ENCODE data around the gene PRPS1L1.

PRPS1L1 gene

GRCh38 chr7:18063149-18063901 is 35.7 kb upstream of the PRPS1L1 start:
- no peak for TF ChIP-seq POLR2AphosphoS5 (IDR thresholded peaks at IDR 0.05; ENCODE audit: low read depth, low read length)
- TF ChIP-seq TAF1 (IDR thresholded peaks at IDR 0.05; ENCODE audit: borderline replicate concordance, insufficient read depth, low read length): no peak
- TF ChIP-seq, protein P1, sequence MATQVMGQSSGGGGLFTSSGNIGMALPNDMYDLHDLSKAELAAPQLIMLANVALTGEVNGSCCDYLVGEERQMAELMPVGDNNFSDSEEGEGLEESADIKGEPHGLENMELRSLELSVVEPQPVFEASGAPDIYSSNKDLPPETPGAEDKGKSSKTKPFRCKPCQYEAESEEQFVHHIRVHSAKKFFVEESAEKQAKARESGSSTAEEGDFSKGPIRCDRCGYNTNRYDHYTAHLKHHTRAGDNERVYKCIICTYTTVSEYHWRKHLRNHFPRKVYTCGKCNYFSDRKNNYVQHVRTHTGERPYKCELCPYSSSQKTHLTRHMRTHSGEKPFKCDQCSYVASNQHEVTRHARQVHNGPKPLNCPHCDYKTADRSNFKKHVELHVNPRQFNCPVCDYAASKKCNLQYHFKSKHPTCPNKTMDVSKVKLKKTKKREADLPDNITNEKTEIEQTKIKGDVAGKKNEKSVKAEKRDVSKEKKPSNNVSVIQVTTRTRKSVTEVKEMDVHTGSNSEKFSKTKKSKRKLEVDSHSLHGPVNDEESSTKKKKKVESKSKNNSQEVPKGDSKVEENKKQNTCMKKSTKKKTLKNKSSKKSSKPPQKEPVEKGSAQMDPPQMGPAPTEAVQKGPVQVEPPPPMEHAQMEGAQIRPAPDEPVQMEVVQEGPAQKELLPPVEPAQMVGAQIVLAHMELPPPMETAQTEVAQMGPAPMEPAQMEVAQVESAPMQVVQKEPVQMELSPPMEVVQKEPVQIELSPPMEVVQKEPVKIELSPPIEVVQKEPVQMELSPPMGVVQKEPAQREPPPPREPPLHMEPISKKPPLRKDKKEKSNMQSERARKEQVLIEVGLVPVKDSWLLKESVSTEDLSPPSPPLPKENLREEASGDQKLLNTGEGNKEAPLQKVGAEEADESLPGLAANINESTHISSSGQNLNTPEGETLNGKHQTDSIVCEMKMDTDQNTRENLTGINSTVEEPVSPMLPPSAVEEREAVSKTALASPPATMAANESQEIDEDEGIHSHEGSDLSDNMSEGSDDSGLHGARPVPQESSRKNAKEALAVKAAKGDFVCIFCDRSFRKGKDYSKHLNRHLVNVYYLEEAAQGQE (IDR thresholded peaks at IDR 0.05; ENCODE audit: insufficient read depth in 1 of 2, low read depth in 2 of 2, low read length in 2 of 2): no peak
- TF ChIP-seq SIN3A (IDR thresholded peaks at IDR 0.05; ENCODE audit: borderline replicate concordance, insufficient read depth, low read length): no peak
- TF ChIP-seq FOXP2 (optimal IDR thresholded peaks at IDR 0.05; ENCODE audit: borderline replicate concordance, extremely low read depth, extremely low read length, insufficient read depth): no peak

GRCh38 chr7:18059171-18059570 is 31.5 kb upstream of the PRPS1L1 start:
- no peak for TF ChIP-seq SIN3A (IDR thresholded peaks at IDR 0.05; ENCODE audit: borderline replicate concordance, insufficient read depth, low read length)
- TF ChIP-seq TAF1 (IDR thresholded peaks at IDR 0.05; ENCODE audit: borderline replicate concordance, insufficient read depth, low read length): no peak
- no peak for TF ChIP-seq POLR2AphosphoS5 (IDR thresholded peaks at IDR 0.05; ENCODE audit: low read depth, low read length)
- no peak for TF ChIP-seq FOXP2 (optimal IDR thresholded peaks at IDR 0.05; ENCODE audit: borderline replicate concordance, extremely low read depth, extremely low read length, insufficient read depth)
- TF ChIP-seq, protein P1 (IDR thresholded peaks at IDR 0.05; ENCODE audit: insufficient read depth in 1 of 2, low read depth in 2 of 2, low read length in 2 of 2): no peak

DNA sequence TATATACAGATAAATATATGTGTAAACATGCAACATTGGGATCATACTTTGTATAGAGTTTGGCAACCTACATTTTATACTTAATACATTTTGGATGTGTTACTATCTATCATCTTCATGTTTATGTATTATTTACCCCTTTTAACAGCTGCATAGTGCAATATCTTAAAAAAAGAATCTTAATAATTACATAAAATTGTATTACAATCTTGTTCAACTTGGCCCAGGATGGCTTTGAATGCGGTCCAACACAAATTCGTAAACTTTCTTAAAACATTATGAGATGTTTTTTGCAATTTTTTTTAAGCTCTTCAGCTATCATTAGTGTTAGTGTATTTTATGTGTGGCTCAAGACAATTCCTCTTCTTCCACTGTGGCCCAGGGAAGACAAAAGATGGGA is 26.3 kb upstream of the PRPS1L1 start:
- no peak for TF ChIP-seq TAF1 (IDR thresholded peaks at IDR 0.05; ENCODE audit: borderline replicate concordance, insufficient read depth, low read length)
- no peak for TF ChIP-seq SIN3A (IDR thresholded peaks at IDR 0.05; ENCODE audit: borderline replicate concordance, insufficient read depth, low read length)
- TF ChIP-seq, protein P1 (IDR thresholded peaks at IDR 0.05; ENCODE audit: insufficient read depth in 1 of 2, low read depth in 2 of 2, low read length in 2 of 2): no peak
- TF ChIP-seq POLR2AphosphoS5 (IDR thresholded peaks at IDR 0.05; ENCODE audit: low read depth, low read length): no peak
- TF ChIP-seq FOXP2 (optimal IDR thresholded peaks at IDR 0.05; ENCODE audit: borderline replicate concordance, extremely low read depth, extremely low read length, insufficient read depth): no peak

GRCh38 chr7:18053177-18053928 is 25.7 kb upstream of the PRPS1L1 start:
- no peak for TF ChIP-seq SIN3A (IDR thresholded peaks at IDR 0.05; ENCODE audit: borderline replicate concordance, insufficient read depth, low read length)
- TF ChIP-seq TAF1 (IDR thresholded peaks at IDR 0.05; ENCODE audit: borderline replicate concordance, insufficient read depth, low read length): no peak

DNA sequence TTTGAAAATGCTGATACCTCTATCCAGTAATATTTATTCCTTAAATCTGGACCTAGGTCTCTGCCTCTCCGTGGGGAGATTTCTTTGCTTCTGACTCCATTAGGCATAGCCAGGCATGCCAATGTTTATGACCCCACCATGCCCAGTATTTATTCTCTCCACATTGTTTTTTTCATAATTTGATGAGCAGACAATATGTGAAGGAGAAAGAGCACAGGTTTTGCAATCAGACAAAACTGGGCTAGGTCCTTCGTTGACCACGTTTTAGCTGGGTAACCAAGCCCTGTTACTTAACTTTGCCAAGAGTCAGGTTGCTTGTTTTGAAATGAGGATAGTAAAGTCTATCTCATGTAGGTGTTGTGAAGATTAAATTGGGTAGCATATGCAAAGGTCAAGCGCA is 21.6 kb upstream of the PRPS1L1 start:
- no peak for TF ChIP-seq POLR2AphosphoS5 (IDR thresholded peaks at IDR 0.05; ENCODE audit: low read depth, low read length)
- TF ChIP-seq SIN3A (IDR thresholded peaks at IDR 0.05; ENCODE audit: borderline replicate concordance, insufficient read depth, low read length): no peak
- TF ChIP-seq FOXP2 (optimal IDR thresholded peaks at IDR 0.05; ENCODE audit: borderline replicate concordance, extremely low read depth, extremely low read length, insufficient read depth): no peak
- TF ChIP-seq, protein P1 (IDR thresholded peaks at IDR 0.05; ENCODE audit: insufficient read depth in 1 of 2, low read depth in 2 of 2, low read length in 2 of 2): no peak
- no peak for TF ChIP-seq TAF1 (IDR thresholded peaks at IDR 0.05; ENCODE audit: borderline replicate concordance, insufficient read depth, low read length)
